Measurements from ENCODE around the gene C17orf107. TPM values are rescaled to one million over a fixed set of nuclear protein-coding genes. Genes with fewer than 3 reads are reported as not detected.

C17orf107 gene
- polyA plus RNA-seq, 1 donor, result 1.5 TPM

- DNase-seq, result no peak
These were observed 50.9 kb downstream of the C17orf107 start for GRCh38 chr17:4950075-4950745.

- DNase-seq, result no peak
These were observed 51.4 kb downstream of the C17orf107 start, which contains the start of gene ENO3 for GRCh38 chr17:4950746-4951204. Gene ENO3, plus strand, starts transcription at chr17:4951119. Its CDS starts 711 bp downstream, at chr17:4951830.

GRCh38 chr17:4951486-4951885 lies 52.1 kb downstream of the C17orf107 start:
- no peak for DNase-seq

Other genes starting within 250 kb of the C17orf107 start
- gene PELP1, start 195.4 kb upstream of the C17orf107 start, polyA plus RNA-seq (ENCODE audit: insufficient read length), result 38.1 TPM
- 29.9 TPM for gene ARRB2, start 188.9 kb upstream of the C17orf107 start, polyA plus RNA-seq (ENCODE audit: insufficient read length)
- 19.5 TPM for gene MED11, start 168.1 kb upstream of the C17orf107 start, polyA plus RNA-seq (ENCODE audit: insufficient read length)
- 0.97 TPM for gene ZMYND15, start 159.7 kb upstream of the C17orf107 start, polyA plus RNA-seq (ENCODE audit: insufficient read length)
- gene CXCL16, start 159.6 kb upstream of the C17orf107 start, polyA plus RNA-seq (ENCODE audit: insufficient read length), result 7.8 TPM
- gene TM4SF5, start 127.7 kb upstream of the C17orf107 start, polyA plus RNA-seq (ENCODE audit: insufficient read length), result not detected
- gene VMO1, start 113.2 kb upstream of the C17orf107 start, polyA plus RNA-seq (ENCODE audit: insufficient read length), result 4.7 TPM
- gene GLTPD2, start 110.6 kb upstream of the C17orf107 start, polyA plus RNA-seq (ENCODE audit: insufficient read length), result 0.98 TPM
- 94.3 TPM for gene PSMB6, start 103.4 kb upstream of the C17orf107 start, polyA plus RNA-seq (ENCODE audit: insufficient read length)
- 28.7 TPM for gene PLD2, start 92.4 kb upstream of the C17orf107 start, polyA plus RNA-seq (ENCODE audit: insufficient read length)
- 28.3 TPM for gene MINK1, start 66.2 kb upstream of the C17orf107 start, polyA plus RNA-seq (ENCODE audit: insufficient read length)
- 3.3 TPM for gene CHRNE, start 3.6 kb downstream of the C17orf107 start, polyA plus RNA-seq (ENCODE audit: insufficient read length)
- 0.88 TPM for gene GP1BA, start 32.7 kb downstream of the C17orf107 start, polyA plus RNA-seq (ENCODE audit: insufficient read length)
- gene SLC25A11, start 40.5 kb downstream of the C17orf107 start, polyA plus RNA-seq (ENCODE audit: insufficient read length), result 57.1 TPM
- gene RNF167, start 40.7 kb downstream of the C17orf107 start, polyA plus RNA-seq (ENCODE audit: insufficient read length), result 75.2 TPM
- 432 TPM for gene PFN1, start 49.0 kb downstream of the C17orf107 start, polyA plus RNA-seq (ENCODE audit: insufficient read length)
- gene ENO3, start 51.6 kb downstream of the C17orf107 start, polyA plus RNA-seq (ENCODE audit: insufficient read length), result 2,174 TPM
- 92.0 TPM for gene SPAG7, start 68.3 kb downstream of the C17orf107 start, polyA plus RNA-seq (ENCODE audit: insufficient read length)
- 32.9 TPM for gene CAMTA2, start 88.1 kb downstream of the C17orf107 start, polyA plus RNA-seq (ENCODE audit: insufficient read length)
- 4.9 TPM for gene INCA1, start 98.0 kb downstream of the C17orf107 start, polyA plus RNA-seq (ENCODE audit: insufficient read length)
- 129 TPM for gene KIF1C, start 98.4 kb downstream of the C17orf107 start, polyA plus RNA-seq (ENCODE audit: insufficient read length)
- gene SLC52A1, start 135.9 kb downstream of the C17orf107 start, polyA plus RNA-seq (ENCODE audit: insufficient read length), result not detected
- gene ZFP3, start 178.9 kb downstream of the C17orf107 start, polyA plus RNA-seq (ENCODE audit: insufficient read length), result 11.6 TPM
- 11.1 TPM for gene ZNF232, start 212.3 kb downstream of the C17orf107 start, polyA plus RNA-seq (ENCODE audit: insufficient read length)
- gene USP6, start 216.5 kb downstream of the C17orf107 start, polyA plus RNA-seq (ENCODE audit: insufficient read length), result 21.0 TPM

Measured in hindlimb muscle (tissue), 1 donor.